Hypothalamus (tissue), 51 donors: Measurements from ENCODE around the gene MAP3K4.
A peak's percentile ranks its signal among the peaks of the same experiment; 100 is the strongest.

Source experiments
- DNase-seq, 51 donors: peaks; one replicate each; lab custom pipeline; 2025; lab: John Stamatoyannopoulos, UW

Gene MAP3K4

DNA sequence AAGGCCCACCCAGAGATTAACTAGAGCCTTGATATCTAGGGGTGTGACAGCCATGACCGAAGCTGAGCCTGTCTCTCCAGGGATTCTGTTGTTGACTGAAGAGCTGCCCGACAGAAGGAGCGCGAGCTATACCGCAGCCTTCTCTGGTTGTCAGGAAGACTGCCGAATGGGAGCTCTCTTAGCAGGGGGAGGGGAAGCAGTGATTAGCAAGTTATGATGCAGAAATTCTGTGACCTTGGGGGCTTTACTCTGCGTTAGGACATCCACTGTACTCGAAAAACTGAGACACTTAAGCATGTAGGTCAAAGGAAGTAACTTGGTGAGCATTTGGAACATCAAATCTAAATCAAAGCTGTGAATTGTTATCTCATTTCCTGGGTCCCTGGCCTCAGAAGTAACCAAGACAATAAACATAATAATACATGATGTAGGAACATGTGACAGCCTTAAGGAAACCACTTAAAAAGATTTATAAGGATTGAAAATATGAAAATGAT is 84.7 kb downstream of the MAP3K4 start:
- DNase-seq: no peak

DNA sequence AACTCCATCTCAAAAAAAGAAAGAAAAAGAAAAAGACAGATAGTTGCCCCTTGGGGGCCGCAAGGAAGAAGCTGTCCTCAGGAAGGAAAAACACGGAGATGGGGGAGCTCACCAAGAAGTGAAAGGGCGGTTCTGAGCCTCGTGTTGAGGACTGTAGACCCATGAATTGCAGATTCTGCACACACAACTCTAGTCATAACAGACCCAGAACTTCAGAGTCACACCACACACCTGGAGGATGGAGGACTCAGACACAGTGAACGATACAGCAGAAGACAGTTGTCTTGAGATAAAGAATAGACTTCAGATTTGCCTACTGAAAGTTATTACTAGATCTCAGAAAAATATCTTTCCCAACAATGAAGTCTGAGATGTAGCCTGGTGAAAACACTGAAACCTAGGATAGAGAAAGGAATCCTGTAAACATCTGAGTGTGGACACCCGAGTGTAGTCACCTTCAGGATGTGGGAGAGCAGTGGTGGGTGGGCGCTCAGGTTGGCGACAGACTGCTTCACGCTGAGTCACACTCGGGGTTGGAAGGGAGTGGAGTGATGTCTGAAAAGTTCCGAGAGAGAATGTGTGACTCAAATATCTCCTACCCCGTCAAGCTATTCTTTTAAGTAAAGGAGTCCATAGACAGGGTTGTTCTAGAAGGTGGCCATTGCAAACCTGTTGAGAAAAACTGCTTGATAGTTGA is 88.1 kb downstream of the MAP3K4 start:
- peak in 2 of 51 donors; percentile 26 to 65 for DNase-seq

DNA sequence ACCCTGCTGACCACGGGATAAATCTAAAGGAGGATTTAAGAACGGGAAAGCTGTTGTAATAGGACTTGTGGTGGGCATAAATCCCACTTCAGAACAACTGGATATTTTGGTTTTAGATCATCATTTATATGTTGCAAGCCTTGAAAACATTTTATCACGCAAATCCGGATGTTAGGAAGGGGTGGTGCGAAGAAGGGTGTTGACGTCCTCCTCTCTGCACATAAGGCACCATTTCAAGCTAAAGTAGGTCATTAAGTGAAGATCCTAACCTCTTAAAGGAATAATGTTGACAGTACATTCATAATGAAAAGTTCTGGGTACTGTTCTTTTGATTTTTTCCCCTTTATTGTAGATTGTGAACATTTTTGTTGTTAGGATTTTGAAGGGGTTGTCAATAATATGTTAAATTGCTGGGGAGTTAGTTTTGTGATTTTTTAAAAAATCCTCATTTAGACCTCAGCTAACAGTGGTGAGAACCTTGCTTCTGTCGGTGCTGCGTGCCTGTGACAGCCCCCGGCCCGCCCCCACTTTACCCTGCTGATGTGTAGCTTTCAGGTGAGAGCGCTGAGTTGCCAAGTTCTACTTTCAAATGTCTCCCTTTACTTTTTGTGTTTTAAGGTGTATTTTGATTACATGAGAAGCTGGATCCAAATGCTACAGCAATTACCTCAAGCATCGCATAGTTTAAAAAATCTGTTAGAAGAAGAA is 88.8 kb downstream of the MAP3K4 start:
- DNase-seq: no peak

DNA sequence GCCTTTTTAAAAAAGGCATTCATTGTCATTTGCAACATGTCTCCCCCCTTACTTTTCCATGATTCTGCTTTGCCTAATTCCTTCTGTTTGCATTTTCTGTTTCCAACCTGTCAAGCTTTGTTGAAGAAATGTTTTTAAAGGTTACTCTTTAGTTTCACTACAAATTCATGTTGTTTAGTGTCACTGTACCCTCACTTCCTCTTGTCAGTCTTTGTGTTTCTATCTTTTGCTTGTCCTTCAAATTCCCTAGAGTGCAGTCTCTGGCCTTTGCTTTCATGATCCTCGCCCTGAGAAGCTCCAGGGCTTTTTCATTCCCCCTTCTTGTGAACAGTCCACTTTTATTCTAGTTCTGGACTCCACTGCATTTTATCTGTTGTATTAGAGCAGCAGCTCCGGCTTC is 90.6 kb downstream of the MAP3K4 start:
- no peak for DNase-seq

DNA sequence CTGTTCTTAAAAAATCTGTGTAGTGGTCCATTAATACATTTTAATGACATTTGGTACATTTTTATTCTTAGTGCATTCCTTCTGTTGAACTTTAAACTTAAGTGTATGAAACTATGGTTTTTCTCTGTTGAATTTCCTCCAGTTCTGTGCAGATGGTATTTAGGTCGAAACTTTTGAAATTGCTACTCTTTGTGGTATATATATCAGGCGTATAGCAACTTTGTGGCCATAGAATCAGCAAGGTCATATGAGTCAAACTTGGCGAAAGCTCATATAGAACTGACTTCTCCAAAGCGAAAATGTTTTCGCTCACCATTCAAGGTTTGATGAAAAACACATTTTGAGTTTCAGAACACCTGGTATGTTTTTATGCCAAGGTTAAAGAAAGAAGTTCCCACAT is 93.7 kb downstream of the MAP3K4 start:
- DNase-seq: no peak

DNA sequence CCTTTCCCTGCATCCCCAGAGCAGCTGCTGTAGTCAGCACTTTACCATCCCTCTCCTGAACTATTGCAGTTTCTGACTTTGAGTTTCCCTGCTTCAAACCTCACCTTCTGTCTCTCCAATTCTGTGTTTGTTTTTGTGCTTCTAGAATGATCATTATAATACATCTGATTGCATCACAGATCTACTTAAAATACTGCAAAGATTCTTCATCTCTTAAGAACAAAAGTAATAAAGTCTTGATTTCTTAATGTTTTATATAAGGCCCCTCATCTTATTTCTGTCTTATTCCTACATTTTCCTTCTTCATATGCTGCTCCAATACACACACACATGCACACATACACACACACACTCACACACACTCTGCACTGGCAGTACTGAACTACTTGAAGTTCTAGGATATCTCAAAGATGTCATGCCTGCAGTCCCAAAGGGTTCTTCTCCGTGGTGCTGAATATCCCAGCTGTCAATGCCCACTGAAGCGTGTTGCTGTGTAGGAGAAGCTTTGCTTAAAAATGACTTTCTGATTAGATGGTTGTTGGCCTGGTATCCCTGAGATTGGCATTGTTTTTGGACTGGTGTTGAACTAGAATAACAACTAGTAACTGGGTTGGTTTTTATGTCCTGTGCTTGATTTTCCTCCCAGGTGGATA is 97.2 kb downstream of the MAP3K4 start:
- no peak for DNase-seq

DNA sequence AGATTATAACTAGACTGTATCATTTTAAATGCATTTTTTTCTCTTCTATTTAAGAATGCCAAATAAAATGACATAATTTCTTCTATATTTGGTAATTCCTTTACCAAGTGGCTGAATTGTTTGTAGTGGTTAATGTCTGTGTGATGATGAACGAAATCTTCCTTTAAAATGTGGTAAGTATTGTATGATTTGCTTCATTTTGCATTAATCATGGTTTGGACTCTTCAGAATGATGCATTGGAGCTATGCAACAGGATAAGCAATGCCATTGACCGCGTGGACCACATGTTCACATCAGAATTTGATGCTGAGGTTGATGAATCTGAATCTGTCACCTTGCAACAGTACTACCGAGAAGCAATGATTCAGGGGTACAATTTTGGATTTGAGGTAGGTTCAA is 99.6 kb downstream of the MAP3K4 start:
- DNase-seq: no peak

DNA sequence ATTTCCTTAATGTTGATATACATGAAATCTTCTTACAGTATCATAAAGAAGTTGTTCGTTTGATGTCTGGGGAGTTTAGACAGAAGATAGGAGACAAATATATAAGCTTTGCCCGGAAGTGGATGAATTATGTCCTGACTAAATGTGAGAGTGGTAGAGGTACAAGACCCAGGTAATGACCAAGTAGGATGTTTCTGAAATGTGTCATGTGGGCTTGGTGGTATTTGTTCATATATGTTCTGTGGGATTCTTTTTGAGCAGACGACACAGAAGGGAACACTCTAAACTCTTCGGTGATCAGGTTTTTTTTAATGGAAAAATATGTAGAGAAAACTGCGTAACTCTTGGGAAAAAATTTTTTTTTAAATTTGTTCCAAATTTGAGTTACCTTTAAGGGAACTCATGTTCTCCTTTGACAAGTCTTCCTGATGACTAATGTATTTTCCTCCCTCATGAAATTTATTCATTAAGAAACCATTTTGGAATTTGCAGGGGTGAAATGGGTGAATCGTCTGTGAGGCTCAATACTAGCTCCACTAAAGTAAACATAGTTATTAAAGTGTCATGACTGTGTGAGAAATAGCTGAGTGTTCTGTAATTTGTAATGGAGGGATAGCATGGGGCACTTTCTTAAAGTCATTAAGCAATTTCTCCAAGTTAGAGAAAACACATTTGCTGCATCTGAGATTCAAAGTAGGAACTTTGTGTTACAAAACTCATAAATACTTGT is 100.6 kb downstream of the MAP3K4 start:
- DNase-seq: no peak

DNA sequence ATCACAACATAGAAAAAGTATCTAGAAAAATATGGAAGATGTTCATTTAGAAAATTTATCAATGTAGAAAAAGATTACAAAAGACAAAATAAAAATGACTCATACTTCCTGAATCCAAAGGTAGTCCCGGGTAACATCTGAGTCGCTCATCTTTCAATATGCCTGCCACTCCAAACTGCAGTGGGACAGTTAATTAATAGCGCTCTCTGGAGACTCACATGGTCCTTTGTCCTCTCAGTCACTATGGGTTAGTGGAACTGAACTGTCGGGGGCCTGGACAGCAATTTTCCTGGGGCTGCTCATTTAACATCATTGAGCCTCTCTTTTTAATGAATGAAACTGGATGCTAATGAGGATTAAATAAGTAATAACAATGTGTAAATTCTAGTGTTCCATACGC is 103.4 kb downstream of the MAP3K4 start:
- no peak for DNase-seq

DNA sequence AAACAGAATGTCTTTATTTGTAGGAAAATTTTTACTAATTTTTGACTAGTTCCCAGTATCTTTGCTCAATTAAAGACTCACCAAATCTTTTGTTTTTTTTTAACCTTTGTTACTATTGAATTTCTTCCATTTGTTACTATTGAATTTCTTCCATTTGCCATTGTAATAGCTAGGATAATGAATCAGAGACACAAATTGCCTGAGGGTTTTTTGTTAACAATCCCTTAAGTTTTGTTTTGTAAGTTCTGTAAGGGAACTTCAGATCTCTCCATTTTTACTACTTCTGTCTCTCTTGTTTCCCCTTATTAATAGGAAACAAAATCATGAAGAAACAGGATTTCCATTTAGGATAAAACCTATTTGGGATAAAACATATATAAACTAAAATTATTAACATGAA is 104.3 kb downstream of the MAP3K4 start:
- no peak for DNase-seq

DNA sequence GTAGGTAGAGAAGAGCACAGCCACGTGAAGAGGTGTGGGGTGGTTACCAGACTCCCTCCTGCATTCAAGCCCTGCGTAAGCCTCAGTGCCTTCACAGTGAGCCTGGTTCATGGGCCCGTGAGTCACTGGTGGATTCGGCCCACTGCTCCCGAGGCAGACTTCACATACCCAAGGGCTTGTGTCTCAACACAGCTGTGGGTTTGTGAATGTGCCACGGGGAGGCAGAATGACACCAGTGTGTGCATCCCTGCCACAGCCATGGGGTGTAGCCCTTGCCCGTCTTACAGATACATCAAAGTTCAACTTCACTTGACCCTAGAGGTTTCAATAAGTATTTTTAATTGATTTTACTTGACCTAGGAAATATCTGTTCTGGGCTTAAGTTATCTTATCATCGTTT is 108.5 kb downstream of the MAP3K4 start:
- DNase-seq: peak in 30 of 51 donors; percentile 3 to 69 (median 36)

DNA sequence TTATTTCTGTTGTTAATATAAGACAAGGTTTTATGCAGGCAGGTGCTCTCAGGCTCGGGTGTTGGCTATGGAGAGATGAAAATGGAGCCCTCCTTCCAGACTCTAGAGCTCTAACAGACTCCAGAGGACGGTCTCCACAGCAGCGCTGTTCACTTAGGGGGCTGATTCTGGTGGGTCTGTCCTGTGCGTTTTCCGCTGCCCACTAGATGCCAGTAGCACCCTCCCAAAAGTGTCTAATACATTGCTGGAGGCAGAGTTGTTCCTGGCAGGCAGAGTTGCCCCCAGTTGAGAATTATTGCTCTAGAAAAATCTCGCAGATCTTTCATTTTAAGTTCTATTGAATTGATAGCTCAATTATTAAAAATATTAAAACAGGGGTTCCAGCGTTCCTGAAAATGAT is 109.9 kb downstream of the MAP3K4 start:
- peak in 15 of 51 donors; percentile 3 to 37 (median 16) for DNase-seq

DNA sequence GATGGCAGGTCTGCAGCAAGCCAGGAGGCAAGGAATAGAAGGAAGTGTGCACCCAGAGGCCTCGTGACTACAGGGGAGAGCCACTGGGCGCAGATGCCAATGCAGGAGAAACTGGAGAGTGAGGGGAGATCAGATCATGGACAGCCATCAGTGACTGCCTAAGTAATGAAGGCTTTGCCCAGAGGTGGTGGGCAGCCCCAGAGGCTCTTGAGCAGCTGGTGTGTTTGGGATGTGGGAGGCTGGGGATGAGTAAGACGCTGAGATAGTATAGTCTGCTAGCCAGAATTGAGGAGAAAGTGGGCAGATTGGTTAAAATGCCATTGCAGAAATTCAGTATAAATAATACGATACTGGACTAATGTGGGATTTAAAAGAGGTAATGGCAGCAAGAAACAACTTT is 111.9 kb downstream of the MAP3K4 start:
- DNase-seq: peak in 1 of 51 donors; percentile 38

DNA sequence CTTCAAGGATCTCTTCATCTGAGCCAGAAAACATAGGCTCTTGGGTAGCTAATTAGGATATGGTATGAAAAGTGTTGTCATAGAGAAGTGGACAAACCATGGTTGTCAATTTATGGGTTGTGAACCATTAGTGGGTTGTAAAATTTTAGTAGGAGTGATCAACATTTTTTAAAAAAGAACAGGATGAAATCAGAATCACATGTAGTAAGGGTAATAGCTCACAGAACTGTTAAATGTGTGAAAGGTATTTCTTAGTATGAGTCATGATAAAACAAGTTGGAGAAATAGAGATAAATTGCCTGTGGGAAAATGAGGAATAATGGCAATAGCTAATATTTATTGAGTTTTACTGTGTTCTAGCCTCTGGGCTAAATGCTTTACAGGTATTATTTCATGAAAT is 113.4 kb downstream of the MAP3K4 start:
- DNase-seq: no peak

DNA sequence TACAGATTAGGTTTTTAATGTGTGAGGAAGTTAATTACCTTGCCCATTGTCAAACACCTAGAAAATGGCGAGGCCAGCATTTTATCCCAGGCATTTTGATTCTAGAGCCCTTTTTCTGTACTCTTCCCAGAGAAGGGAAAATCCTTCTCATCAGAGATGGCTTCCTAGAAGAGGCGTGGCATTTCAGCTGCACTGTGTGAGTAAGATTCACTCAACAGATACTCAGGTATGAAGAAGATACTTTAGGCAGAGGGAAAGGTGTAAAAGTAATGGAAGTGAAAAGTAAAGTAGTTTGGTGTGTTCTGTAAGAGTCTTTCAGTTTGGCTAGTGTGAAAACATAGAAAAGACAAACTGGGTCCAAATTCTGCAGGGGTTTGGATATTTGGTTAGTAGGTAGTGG is 113.8 kb downstream of the MAP3K4 start:
- no peak for DNase-seq

DNA sequence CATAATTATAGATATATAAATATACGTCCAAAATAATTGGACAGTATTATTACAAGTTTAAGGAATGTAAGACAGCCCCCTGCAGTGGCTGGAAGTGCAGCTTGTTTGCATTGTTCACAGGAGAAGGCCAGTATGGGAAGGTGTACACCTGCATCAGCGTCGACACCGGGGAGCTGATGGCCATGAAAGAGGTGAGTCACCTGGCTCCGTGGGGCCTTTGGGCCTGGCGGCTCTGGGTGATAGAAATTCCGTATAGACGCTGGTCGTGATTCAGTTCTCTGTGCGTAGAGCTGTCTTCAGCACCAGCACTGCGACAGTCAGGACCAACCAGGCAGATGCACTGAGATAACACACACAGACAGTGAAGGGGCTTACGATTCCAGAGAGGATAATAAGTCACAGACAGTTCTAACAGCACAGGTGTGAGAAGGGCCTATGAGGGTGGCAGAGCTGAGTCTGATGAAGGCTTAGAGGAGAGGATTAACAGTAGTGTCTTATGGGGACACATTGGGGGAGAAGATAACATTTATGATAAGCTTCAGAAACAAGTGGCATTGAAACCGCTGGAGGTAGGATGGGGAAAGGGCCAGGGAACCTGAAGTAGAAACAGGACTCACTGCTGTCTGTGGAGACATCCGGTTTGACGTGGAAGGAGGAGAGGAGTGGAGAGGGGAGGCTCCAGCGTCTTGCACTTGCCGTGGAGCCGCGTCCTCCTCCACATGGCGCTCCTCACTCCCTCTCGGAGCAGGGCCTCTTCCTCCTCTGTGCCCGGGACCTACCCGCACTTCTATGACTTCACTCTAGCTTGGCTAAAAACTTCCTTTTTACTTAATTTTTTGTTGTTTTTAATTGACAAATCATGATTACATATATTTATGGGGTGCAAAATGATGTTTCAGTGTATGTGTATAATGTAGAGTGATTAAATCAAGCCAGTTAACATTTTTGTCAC is 116.5 kb downstream of the MAP3K4 start:
- no peak for DNase-seq

DNA sequence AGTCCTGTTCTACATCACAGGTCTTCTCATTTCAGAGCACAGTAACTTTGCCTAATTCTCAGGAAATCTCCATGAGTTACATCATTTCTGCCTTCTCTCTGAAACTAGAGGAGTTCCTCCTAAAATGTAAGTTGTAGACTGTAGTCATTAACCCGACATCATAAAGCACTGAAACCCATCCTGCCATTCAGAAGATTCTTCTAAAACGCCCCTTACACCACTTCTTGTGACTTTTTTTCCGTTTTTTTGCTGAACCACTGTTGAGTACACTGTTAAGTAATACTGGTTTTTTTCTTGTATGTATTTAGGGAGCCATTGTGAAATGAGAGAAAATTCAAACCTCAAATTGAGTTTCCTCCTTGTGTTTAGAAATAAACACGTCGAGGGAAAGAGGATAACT is 117.3 kb downstream of the MAP3K4 start:
- DNase-seq: no peak

DNA sequence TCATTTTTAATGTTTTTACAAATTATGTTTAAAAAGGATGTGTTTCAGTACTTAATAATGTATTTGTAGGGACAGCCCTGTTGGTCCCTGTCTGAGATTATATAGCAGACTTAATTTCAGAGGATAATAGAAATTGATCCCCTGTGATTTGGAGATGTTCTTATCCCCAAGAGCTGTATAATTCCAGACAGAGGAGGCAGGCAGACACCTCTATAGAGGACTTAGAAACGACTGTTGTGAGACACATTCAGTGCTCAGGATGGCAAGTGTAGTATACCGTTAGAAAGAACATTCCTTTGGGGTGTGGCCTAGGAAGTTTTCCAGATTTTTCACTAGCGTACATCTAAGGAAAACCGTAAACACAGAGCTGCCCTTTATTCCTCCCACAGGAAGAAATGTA is 117.8 kb downstream of the MAP3K4 start:
- DNase-seq: no peak

DNA sequence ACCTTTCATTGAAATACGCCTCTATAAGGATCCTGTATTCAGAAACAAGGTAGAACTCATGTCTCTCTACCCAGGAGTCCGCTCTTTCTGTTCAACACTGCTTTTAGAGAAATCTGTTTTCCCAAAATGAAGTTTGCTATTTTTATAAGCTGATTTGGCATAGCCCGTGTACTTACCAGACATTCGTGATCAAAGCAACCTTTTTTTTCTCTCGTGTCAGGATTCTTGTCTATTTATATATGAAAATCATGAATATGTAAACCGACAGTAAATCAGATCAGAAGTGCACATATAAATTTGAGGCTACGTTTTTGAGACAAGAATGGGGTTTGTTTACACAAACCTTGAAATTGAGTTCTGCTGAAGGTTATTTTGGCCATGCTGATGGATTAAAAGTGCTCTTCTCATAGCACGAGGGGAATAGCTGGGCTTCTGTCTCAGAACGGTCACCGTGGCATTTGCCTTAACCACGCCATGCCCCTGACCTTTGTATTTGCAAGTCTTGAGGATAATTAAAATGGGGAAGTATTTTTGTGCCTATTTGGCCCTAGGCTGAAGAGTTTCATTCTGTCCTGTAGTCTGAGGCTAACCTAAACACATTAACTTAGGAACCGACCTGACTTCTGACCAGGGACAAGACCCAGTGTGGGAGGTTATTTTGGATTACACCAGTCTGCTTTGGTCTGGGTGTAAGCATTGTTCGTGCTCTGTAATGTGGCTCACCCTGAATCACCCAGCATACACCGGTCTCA is 118.6 kb downstream of the MAP3K4 start:
- DNase-seq: no peak
